ENCODE data around the gene EMID1.

The EMID1 gene

GRCh38 chr22:29298641-29299040 is 92.9 kb downstream of the EMID1 start:
- DNase-seq: no peak

GRCh38 chr22:29299136-29299900 is 93.6 kb downstream of the EMID1 start:
- DNase-seq: no peak

- no peak for DNase-seq
Observed at GRCh38 chr22:29300467-29300806, 94.7 kb downstream of the EMID1 start.

- no peak for DNase-seq
Observed at GRCh38 chr22:29300807-29301601, 95.3 kb downstream of the EMID1 start.

GRCh38 chr22:29301716-29302401 is 96.2 kb downstream of the EMID1 start:
- DNase-seq: no peak

GRCh38 chr22:29302402-29302680 is 96.6 kb downstream of the EMID1 start:
- no peak for DNase-seq

- DNase-seq: no peak
Observed at GRCh38 chr22:29302681-29303465, 97.2 kb downstream of the EMID1 start.

- no peak for DNase-seq
Observed at GRCh38 chr22:29305836-29306174, 100.1 kb downstream of the EMID1 start.

GRCh38 chr22:29306175-29306834 is 100.6 kb downstream of the EMID1 start, which contains the start of gene GAS2L1:
Gene GAS2L1 (plus strand): TSS chr22:29306650. CDS start chr22:29308106, 1,456 bp downstream.
- DNase-seq: no peak

- DNase-seq: no peak
Observed at GRCh38 chr22:29306835-29307595, 101.3 kb downstream of the EMID1 start.

GRCh38 chr22:29307596-29308147 is 102.0 kb downstream of the EMID1 start:
- DNase-seq: no peak

GRCh38 chr22:29308148-29308790 is 102.6 kb downstream of the EMID1 start:
- no peak for DNase-seq

GRCh38 chr22:29308791-29309262 is 103.1 kb downstream of the EMID1 start:
- no peak for DNase-seq

Data from NCI-H1417 treated with DMSO at 0.1 percent for 48 hours (cell line).